CD4-positive, alpha-beta memory T cell (primary cell): Measurements from ENCODE around the gene NDFIP1. TPM values are rescaled to one million over a fixed set of nuclear protein-coding genes. Genes with fewer than 3 reads are reported as not detected.

Experiments
- CTCF ChIA-PET: fragments of 350-600 bp; sonication (Branson Sonifier 250); formaldehyde crosslinking; loops from one replicate; lab custom pipeline; 2021; ENCODE audit warnings: inconsistent platforms; ENCODE audit not compliant: partially characterized antibody; lab: Charles Lee
- POLR2A ChIA-PET: fragments of 350-600 bp; sonication (Branson Sonifier 250); formaldehyde crosslinking; loops from one replicate; lab custom pipeline; 2021; ENCODE audit not compliant: partially characterized antibody; lab: Charles Lee
- DNase-seq, 5 donors: peaks; one replicate each; pipeline versions ENCODE4 v3.0.0 to v3.0.0-alpha.2; 2020 to 2022; ENCODE audit warnings: mixed read lengths in 1 of 5
- H3K27ac ChIP-seq: one replicate; pipeline ENCODE4 v1.7.0; 2013; ENCODE audit warnings: low read depth, low read length
- H3K27me3 ChIP-seq: 2 replicates; pipeline ENCODE4 v1.7.0; 2013; ENCODE audit warnings: mild to moderate bottlenecking, low read length, moderate library complexity; ENCODE audit not compliant: insufficient read depth
- H3K36me3 ChIP-seq: 2 replicates; pipeline ENCODE4 v1.7.0; 2013; ENCODE audit warnings: mild to moderate bottlenecking, low read length, moderate library complexity; ENCODE audit not compliant: insufficient read depth
- H3K4me1 ChIP-seq: 2 replicates; pipeline ENCODE4 v1.7.0; 2013; ENCODE audit warnings: mild to moderate bottlenecking, low read length, moderate library complexity; ENCODE audit not compliant: insufficient read depth
- H3K4me3 ChIP-seq, 2 donors: one replicate each; pipeline ENCODE4 v1.7.0; 2013; ENCODE audit warnings: low read length in 2 of 2, mild to moderate bottlenecking in 1 of 2
- H3K9me3 ChIP-seq, 2 donors: one replicate each; pipeline ENCODE4 v1.7.0; 2013; ENCODE audit warnings: low read length in 2 of 2, control low read depth in 1 of 2; ENCODE audit not compliant: control insufficient read depth in 1 of 2
- H3K27ac Mint-ChIP-seq, 7 donors: one replicate each; pipeline ENCODE4 v1.8.0; 2020 to 2021; ENCODE audit warnings: mixed read lengths in 7 of 7, mild to moderate bottlenecking in 6 of 7, inconsistent platforms in 3 of 7, moderate library complexity in 3 of 7
- H3K27me3 Mint-ChIP-seq, 2 donors: one replicate each; pipeline ENCODE4 v1.8.0; 2020 to 2021; ENCODE audit warnings: mixed read lengths in 2 of 2
- H3K36me3 Mint-ChIP-seq, 2 donors: one replicate each; pipeline ENCODE4 v1.8.0; 2020 to 2021; ENCODE audit warnings: mixed read lengths in 2 of 2, inconsistent platforms in 1 of 2, mild to moderate bottlenecking in 1 of 2
- H3K4me1 Mint-ChIP-seq, 4 donors: one replicate each; pipeline ENCODE4 v1.8.0; 2020 to 2021; ENCODE audit warnings: mixed read lengths in 4 of 4, mild to moderate bottlenecking in 1 of 4
- H3K4me3 Mint-ChIP-seq, 8 donors: one replicate each; pipeline ENCODE4 v1.8.0; 2020 to 2021; ENCODE audit warnings: mixed read lengths in 8 of 8, mild to moderate bottlenecking in 7 of 8, moderate library complexity in 6 of 8, inconsistent platforms in 3 of 8
- H3K9me3 Mint-ChIP-seq, 8 donors: one replicate each; pipeline ENCODE4 v1.8.0; 2020 to 2021; ENCODE audit warnings: mixed read lengths in 8 of 8, mild to moderate bottlenecking in 5 of 8, inconsistent platforms in 3 of 8, moderate library complexity in 1 of 8
- intact Hi-C: fragments of 100-400 bp; cut with micrococcal nuclease; formaldehyde crosslinking; loops from one replicate; pipeline ENCODE4 v1.15.1; 2023
- polyA plus RNA-seq, 2 donors: library from polyadenylated mRNA; unstranded; fragments of 300-500 nt; fragmentation: Illumina TruSeq; gene quantifications; one replicate each; pipeline ENCODE4 v1.2.3, GENCODE V29; 2021
- total RNA-seq, 2 experiments: library from RNA; stranded (reverse); gene quantifications; one replicate each; pipeline ENCODE4 v1.2.3, GENCODE V29; 2021

The NDFIP1 gene
- total and polyA plus RNA-seq, 4 experiments from 2014 or later, result 70.0 to 98.3 (median 76.1) TPM

- no peaks in the 10 kb centered on the region for H3K9me3 ChIP-seq
- no peaks in the 10 kb centered on the region for H3K36me3 Mint-ChIP-seq
- no peak for DNase-seq
- H3K27me3 Mint-ChIP-seq, result peaks cover 0 to 4% of the 10 kb centered on the region in 2 donors
- H3K4me1 ChIP-seq, result no peaks in the 10 kb centered on the region
- no peaks in the 10 kb centered on the region for H3K36me3 ChIP-seq
- CTCF ChIA-PET, result no interaction called here
- POLR2A ChIA-PET, result no interaction called here
- peaks cover 0 to 3% (median 0%) of the 10 kb centered on the region in 8 donors for H3K9me3 Mint-ChIP-seq
- H3K27ac Mint-ChIP-seq, result no peak overlapping the region
- H3K27ac ChIP-seq, result no peak overlapping the region
- H3K4me1 Mint-ChIP-seq, result no peaks in the 10 kb centered on the region
- H3K4me3 ChIP-seq, result no peak overlapping the region
- intact Hi-C loops, result no loop called here
- H3K4me3 Mint-ChIP-seq, result no peak overlapping the region
- H3K27me3 ChIP-seq, result no peaks in the 10 kb centered on the region
Observed at GRCh38 chr5:142171270-142171669, 62.7 kb downstream of the NDFIP1 start.

- intact Hi-C loops, result no loop called here
- Histone ChIP-seq H3K4me1 (no peaks in the 10 kb centered on the region), H3K9me3 (no peaks in the 10 kb centered on the region), H3K36me3 (no peaks in the 10 kb centered on the region), H3K27me3 (no peaks in the 10 kb centered on the region), H3K4me3 (no peak overlapping the region), H3K27ac (no peak overlapping the region)
- Mint-ChIP-seq H3K27ac (no peak overlapping the region), H3K9me3 (no peaks in the 10 kb centered on the region), H3K4me3 (peak overlapping the region in 1 of 8 donors; percentile 47), H3K36me3 (no peaks in the 10 kb centered on the region), H3K4me1 (no peaks in the 10 kb centered on the region), H3K27me3 (peaks cover 0 to 4% of the 10 kb centered on the region in 2 donors)
- ChIA-PET POLR2A (no interaction called here), CTCF (no interaction called here)
- DNase-seq, result no peak
Observed at GRCh38 chr5:142175039-142175438, 66.5 kb downstream of the NDFIP1 start.

GRCh38 chr5:142175461-142176142 is 67.0 kb downstream of the NDFIP1 start:
- no peak for DNase-seq

GRCh38 chr5:142176255-142176654 is 67.7 kb downstream of the NDFIP1 start:
- Mint-ChIP-seq H3K27me3 (peaks cover 0 to 4% of the 10 kb centered on the region in 2 donors), H3K36me3 (no peaks in the 10 kb centered on the region), H3K27ac (no peak overlapping the region), H3K4me1 (no peaks in the 10 kb centered on the region), H3K4me3 (no peak overlapping the region), H3K9me3 (no peaks in the 10 kb centered on the region)
- CTCF ChIA-PET, result interaction anchor here (0.8 to 1.0 kb wide), 3 partner anchors 9 to 431 kb away, joined by 3 read pairs; no protein-coding TSS in a partner anchor
- H3K4me3 ChIP-seq, result no peak overlapping the region
- H3K27ac ChIP-seq, result no peak overlapping the region
- DNase-seq, result no peak
- H3K27me3 ChIP-seq, result no peaks in the 10 kb centered on the region
- intact Hi-C loops, result no loop called here
- H3K36me3 ChIP-seq, result no peaks in the 10 kb centered on the region
- H3K9me3 ChIP-seq, result no peaks in the 10 kb centered on the region
- POLR2A ChIA-PET, result no interaction called here
- H3K4me1 ChIP-seq, result no peaks in the 10 kb centered on the region

More at GRCh38 chr5:142175461-142176142, 67.0 kb downstream of the NDFIP1 start:
- no peaks in the 10 kb centered on the region for H3K36me3 ChIP-seq
- H3K27me3 Mint-ChIP-seq, result peaks cover 0 to 4% of the 10 kb centered on the region in 2 donors
- no peaks in the 10 kb centered on the region for H3K36me3 Mint-ChIP-seq
- H3K9me3 Mint-ChIP-seq, result no peaks in the 10 kb centered on the region
- H3K27ac ChIP-seq, result no peak overlapping the region
- CTCF ChIA-PET, result interaction anchor here (0.8 to 1.0 kb wide), 2 partner anchors 10 to 88 kb away, joined by 3 read pairs; no protein-coding TSS in a partner anchor
- no peaks in the 10 kb centered on the region for H3K27me3 ChIP-seq
- no peak overlapping the region for H3K4me3 Mint-ChIP-seq
- no peaks in the 10 kb centered on the region for H3K4me1 ChIP-seq
- intact Hi-C loops, result no loop called here
- no peaks in the 10 kb centered on the region for H3K9me3 ChIP-seq
- H3K27ac Mint-ChIP-seq, result no peak overlapping the region
- POLR2A ChIA-PET, result no interaction called here
- no peaks in the 10 kb centered on the region for H3K4me1 Mint-ChIP-seq
- no peak overlapping the region for H3K4me3 ChIP-seq

GRCh38 chr5:142178651-142179050 is 70.1 kb downstream of the NDFIP1 start:
- Histone ChIP-seq H3K27ac (no peak overlapping the region), H3K4me3 (no peak overlapping the region), H3K4me1 (no peaks in the 10 kb centered on the region), H3K36me3 (no peaks in the 10 kb centered on the region), H3K9me3 (no peaks in the 10 kb centered on the region), H3K27me3 (no peaks in the 10 kb centered on the region)
- H3K27ac Mint-ChIP-seq, result no peak overlapping the region
- no peaks in the 10 kb centered on the region for H3K36me3 Mint-ChIP-seq
- CTCF ChIA-PET, result no interaction called here
- peaks cover 0 to 4% of the 10 kb centered on the region in 2 donors for H3K27me3 Mint-ChIP-seq
- no peak for DNase-seq
- intact Hi-C loops, result no loop called here
- H3K4me3 Mint-ChIP-seq, result no peak overlapping the region
- POLR2A ChIA-PET, result no interaction called here
- H3K9me3 Mint-ChIP-seq, result peaks cover 0 to 1% (median 0%) of the 10 kb centered on the region in 8 donors
- no peaks in the 10 kb centered on the region for H3K4me1 Mint-ChIP-seq

GRCh38 chr5:142179776-142180387 is 71.3 kb downstream of the NDFIP1 start:
- Mint-ChIP-seq H3K27me3 (peaks cover 0 to under 1% of the 10 kb centered on the region in 2 donors), H3K4me1 (peaks cover 0 to under 1% (median 0%) of the 10 kb centered on the region in 4 donors), H3K27ac (no peak overlapping the region), H3K9me3 (peaks cover 0 to 1% (median 0%) of the 10 kb centered on the region in 8 donors), H3K36me3 (no peaks in the 10 kb centered on the region), H3K4me3 (no peak overlapping the region)
- intact Hi-C loops, result no loop called here
- Histone ChIP-seq H3K4me1 (no peaks in the 10 kb centered on the region), H3K27me3 (no peaks in the 10 kb centered on the region), H3K9me3 (no peaks in the 10 kb centered on the region), H3K27ac (no peak overlapping the region), H3K4me3 (no peak overlapping the region), H3K36me3 (no peaks in the 10 kb centered on the region)
- DNase-seq, result no peak
- ChIA-PET POLR2A (no interaction called here), CTCF (no interaction called here)

- Histone ChIP-seq H3K4me1 (no peaks in the 10 kb centered on the region), H3K9me3 (no peaks in the 10 kb centered on the region), H3K36me3 (no peaks in the 10 kb centered on the region), H3K4me3 (no peak overlapping the region), H3K27me3 (no peaks in the 10 kb centered on the region), H3K27ac (no peak overlapping the region)
- no peak overlapping the region for H3K4me3 Mint-ChIP-seq
- POLR2A ChIA-PET, result no interaction called here
- DNase-seq, result no peak
- H3K9me3 Mint-ChIP-seq, result peaks cover 0 to 1% (median 0%) of the 10 kb centered on the region in 8 donors
- H3K27me3 Mint-ChIP-seq, result no peaks in the 10 kb centered on the region
- H3K4me1 Mint-ChIP-seq, result peaks cover 0 to 4% (median 0%) of the 10 kb centered on the region in 4 donors
- H3K36me3 Mint-ChIP-seq, result no peaks in the 10 kb centered on the region
- intact Hi-C loops, result no loop called here
- H3K27ac Mint-ChIP-seq, result no peak overlapping the region
- CTCF ChIA-PET, result interaction anchor here (0.6 to 1.3 kb wide), 2 partner anchors 45 to 518 kb away, joined by 3 read pairs; no protein-coding TSS in a partner anchor
Observed at GRCh38 chr5:142181096-142181495, 72.5 kb downstream of the NDFIP1 start.
